Colonic mucosa (tissue), 4 donors: Measurements from ENCODE around the gene MBOAT1. TPM values are rescaled to one million over a fixed set of nuclear protein-coding genes. Genes with fewer than 3 reads are reported as not detected.
"Not testable (repeated sequence)": the region's sequence is repeated elsewhere in the genome, so short reads cannot be mapped to it uniquely, and the experiment has no call there.

Experiments used
- DNase-seq: peaks from one replicate; pipeline ENCODE4 v3.0.0-alpha.2; 2020
- H3K27ac ChIP-seq: fragments of 200-600 bp; one replicate; pipeline ENCODE4 v1.8.0; 2021
- H3K27me3 ChIP-seq: fragments of 200-600 bp; one replicate; pipeline ENCODE4 v1.8.0; 2021
- H3K36me3 ChIP-seq: fragments of 200-600 bp; one replicate; pipeline ENCODE4 v1.8.0; 2021
- H3K4me1 ChIP-seq: fragments of 200-600 bp; one replicate; pipeline ENCODE4 v1.8.0; 2021; ENCODE audit warnings: mild to moderate bottlenecking
- H3K4me3 ChIP-seq: fragments of 200-600 bp; one replicate; pipeline ENCODE4 v1.8.0; 2021
- H3K9ac ChIP-seq, 2 donors: one replicate each; pipeline ENCODE4 v1.7.0; 2013; ENCODE audit warnings: control low read depth in 2 of 2, low read depth in 2 of 2, low read length in 2 of 2
- H3K9me3 ChIP-seq: fragments of 200-600 bp; one replicate; pipeline ENCODE4 v1.8.0; 2021
- intact Hi-C: fragments of 100-400 bp; cut with DNase I; formaldehyde crosslinking; loops from one replicate; pipeline ENCODE4 v1.14.1; 2022
- total RNA-seq, 2 donors: library from RNA; stranded (reverse); fragmentation: NEBNext Ultra II Directional in 1 of 2; extraction: Animal tissue kit (Norgen Biotek cat#: 25700) in 1 of 2; gene quantifications; one replicate each; pipeline ENCODE4 v1.2.1, GENCODE V29; 2021
- TF ChIP-seq, protein P1 (sequence below): fragments of 200-600 bp; IDR thresholded peaks from one replicate; pipeline ENCODE4 v1.8.0; 2022; ENCODE audit warnings: antibody characterized with exemption, mild to moderate bottlenecking
- donor health status: healthy.
- donor health status: DM: no; HTN: no; CAD: no.
- donor health status: DM: no; HTN: no; CAD: no.

The MBOAT1 gene
- total RNA-seq, 2 donors from 2014 or later = 45.7 to 54.1 TPM

DNA sequence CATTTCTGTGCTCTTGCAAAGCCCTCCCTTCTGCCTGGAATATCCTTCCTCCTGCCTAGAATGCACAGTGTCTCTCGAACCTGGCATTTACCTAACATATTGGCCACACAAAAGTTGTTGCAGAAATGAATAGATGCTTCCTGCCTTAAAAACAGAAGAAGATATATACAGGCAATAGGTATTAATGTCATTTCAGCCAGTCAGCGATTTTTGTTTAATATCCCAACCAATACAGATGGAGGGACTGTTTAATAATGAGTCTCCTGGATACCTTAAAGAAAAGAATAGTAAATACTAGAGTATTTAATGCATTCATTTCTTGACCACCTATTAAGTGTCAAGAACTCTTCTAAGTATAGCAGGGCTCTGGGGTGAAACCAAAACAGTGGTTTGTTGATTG, 70.3 kb downstream of the MBOAT1 start:
- no peak overlapping the region for H3K4me3 ChIP-seq
- H3K4me1 ChIP-seq = no peaks in the 10 kb centered on the region
- H3K36me3 ChIP-seq = no peaks in the 10 kb centered on the region
- no peaks in the 10 kb centered on the region for H3K27me3 ChIP-seq
- intact Hi-C loops = no loop called here
- H3K9me3 ChIP-seq = no peaks in the 10 kb centered on the region
- TF ChIP-seq, protein P1, sequence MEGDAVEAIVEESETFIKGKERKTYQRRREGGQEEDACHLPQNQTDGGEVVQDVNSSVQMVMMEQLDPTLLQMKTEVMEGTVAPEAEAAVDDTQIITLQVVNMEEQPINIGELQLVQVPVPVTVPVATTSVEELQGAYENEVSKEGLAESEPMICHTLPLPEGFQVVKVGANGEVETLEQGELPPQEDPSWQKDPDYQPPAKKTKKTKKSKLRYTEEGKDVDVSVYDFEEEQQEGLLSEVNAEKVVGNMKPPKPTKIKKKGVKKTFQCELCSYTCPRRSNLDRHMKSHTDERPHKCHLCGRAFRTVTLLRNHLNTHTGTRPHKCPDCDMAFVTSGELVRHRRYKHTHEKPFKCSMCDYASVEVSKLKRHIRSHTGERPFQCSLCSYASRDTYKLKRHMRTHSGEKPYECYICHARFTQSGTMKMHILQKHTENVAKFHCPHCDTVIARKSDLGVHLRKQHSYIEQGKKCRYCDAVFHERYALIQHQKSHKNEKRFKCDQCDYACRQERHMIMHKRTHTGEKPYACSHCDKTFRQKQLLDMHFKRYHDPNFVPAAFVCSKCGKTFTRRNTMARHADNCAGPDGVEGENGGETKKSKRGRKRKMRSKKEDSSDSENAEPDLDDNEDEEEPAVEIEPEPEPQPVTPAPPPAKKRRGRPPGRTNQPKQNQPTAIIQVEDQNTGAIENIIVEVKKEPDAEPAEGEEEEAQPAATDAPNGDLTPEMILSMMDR = no peak
- H3K9ac ChIP-seq = no peak overlapping the region
- DNase-seq = no peak
- H3K27ac ChIP-seq = no peak overlapping the region

DNA sequence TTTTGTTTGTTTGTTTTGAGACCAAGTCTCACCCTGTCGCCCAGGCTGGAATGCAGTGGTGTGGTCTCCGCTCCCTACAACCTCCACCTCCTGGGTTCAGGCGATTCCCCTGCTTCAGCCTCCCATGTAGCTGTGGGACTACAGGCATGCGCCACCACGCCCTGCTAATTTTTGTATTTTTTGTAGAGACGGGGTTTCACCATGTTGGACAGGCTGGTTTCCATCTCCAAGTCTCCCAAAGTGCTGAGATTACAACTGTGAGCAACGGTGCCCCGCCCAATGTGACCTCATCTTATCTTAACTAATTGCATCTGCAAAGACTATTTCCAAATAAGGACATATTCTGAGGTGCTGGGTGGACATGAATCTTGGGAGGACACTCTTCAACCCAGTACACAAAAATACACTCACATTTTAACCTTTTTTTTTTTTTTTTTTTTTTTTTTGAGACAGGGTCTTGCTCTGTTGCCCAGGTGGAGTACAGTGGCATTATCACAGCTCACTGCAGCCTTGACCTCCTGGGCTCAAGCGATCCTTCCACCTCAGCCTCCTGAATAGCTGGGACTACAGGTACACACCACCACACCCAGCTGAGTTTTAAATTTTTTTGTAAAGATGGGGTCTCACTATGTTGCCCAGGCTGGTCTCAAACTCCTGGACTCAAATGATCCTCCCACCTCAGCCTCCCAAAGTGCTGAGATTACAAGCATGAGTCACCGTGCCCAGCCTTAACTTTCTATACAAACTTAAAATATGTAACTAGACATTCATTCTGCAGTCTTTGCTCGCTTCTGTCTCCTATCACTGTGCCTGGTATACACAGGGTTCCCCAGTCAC, 72.9 kb downstream of the MBOAT1 start:
- H3K9ac ChIP-seq, DNase-seq, H3K9me3 ChIP-seq, intact Hi-C loops, H3K4me3 ChIP-seq, H3K36me3 ChIP-seq, H3K27me3 ChIP-seq, H3K4me1 ChIP-seq, H3K27ac ChIP-seq: not testable (repeated sequence)

DNA sequence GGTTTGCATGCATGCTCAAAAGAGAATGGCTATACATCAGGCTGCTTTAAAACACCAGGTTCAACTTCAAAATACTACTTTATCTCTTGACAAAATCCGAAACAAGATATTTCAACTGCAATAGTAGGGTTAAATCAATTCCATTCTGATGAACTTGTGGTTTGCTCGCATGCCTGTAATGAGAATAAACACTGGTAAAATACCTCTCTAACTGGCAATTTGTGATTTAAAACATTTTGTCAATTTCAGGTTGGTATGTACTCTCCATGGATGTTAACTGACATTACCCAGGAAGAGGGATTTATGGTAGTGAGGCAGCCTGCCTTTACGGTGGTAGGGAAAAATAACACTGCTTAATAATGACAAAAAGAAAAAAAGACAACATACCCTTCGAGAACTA, 74.4 kb downstream of the MBOAT1 start:
- H3K36me3 ChIP-seq = no peaks in the 10 kb centered on the region
- no peak overlapping the region for H3K4me3 ChIP-seq
- intact Hi-C loops = no loop called here
- H3K9me3 ChIP-seq = no peaks in the 10 kb centered on the region
- DNase-seq = no peak
- no peaks in the 10 kb centered on the region for H3K4me1 ChIP-seq
- H3K9ac ChIP-seq = no peak overlapping the region
- TF ChIP-seq, protein P1 = no peak
- no peaks in the 10 kb centered on the region for H3K27me3 ChIP-seq
- H3K27ac ChIP-seq = no peak overlapping the region

DNA sequence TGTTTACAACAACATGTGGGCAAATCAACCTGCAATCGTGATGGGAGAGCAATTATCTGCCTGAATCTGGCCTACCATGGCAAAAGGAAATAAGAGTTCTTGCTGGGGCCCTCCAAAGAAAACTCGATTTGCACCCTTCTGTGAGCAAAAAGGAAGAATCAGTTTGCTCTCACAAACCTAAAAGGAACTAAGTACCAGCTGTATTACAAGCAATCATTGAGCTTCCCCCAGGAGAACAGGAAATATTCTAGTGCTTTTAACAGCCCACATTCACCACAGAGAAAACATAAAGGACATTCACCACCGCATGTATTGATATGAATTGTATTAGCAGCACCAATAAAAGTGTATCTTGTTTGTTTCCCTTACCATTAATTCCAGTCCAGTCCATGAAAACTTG, 75.0 kb downstream of the MBOAT1 start:
- intact Hi-C loops = no loop called here

DNA sequence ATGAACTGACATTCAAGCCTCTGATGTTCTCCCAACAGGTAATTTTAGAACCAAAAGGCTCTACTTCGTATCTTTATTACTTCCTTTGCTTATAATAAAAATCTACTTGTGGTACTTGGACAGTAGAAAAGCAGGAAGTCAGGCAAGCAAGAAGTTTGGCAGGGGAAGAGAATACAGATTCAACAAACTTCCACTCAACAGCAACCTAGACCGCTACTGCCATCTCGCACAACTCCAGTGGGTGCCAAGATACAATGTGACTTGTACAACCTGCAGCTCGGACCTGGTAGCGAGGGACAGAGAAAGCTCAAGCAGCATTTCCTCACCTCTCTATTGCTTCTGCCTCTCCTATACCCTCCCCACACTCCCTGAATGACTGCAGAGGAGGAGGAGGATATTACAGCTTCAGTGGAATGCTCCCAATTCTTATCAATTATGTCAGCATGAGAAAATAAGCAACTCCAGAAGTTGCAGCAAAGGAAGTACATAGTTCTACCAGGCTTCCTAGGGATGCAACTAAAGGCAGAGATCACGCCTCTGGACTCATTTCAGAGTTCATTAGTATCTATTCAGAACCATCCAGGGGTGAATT, 76.5 kb downstream of the MBOAT1 start:
- no peaks in the 10 kb centered on the region for H3K4me1 ChIP-seq
- H3K9ac ChIP-seq = no peak overlapping the region
- TF ChIP-seq, protein P1 = no peak
- H3K9me3 ChIP-seq = no peaks in the 10 kb centered on the region
- H3K4me3 ChIP-seq = no peak overlapping the region
- intact Hi-C loops = no loop called here
- H3K27me3 ChIP-seq = no peaks in the 10 kb centered on the region
- no peak overlapping the region for H3K27ac ChIP-seq
- DNase-seq = no peak
- H3K36me3 ChIP-seq = no peaks in the 10 kb centered on the region

More for the DNA sequence above, 75.0 kb downstream of the MBOAT1 start:
- H3K9ac ChIP-seq = no peak overlapping the region
- no peaks in the 10 kb centered on the region for H3K4me1 ChIP-seq
- no peak for DNase-seq
- H3K27ac ChIP-seq = no peak overlapping the region
- H3K9me3 ChIP-seq = no peaks in the 10 kb centered on the region
- no peaks in the 10 kb centered on the region for H3K27me3 ChIP-seq
- TF ChIP-seq, protein P1 = no peak
- no peak overlapping the region for H3K4me3 ChIP-seq
- no peaks in the 10 kb centered on the region for H3K36me3 ChIP-seq

DNA sequence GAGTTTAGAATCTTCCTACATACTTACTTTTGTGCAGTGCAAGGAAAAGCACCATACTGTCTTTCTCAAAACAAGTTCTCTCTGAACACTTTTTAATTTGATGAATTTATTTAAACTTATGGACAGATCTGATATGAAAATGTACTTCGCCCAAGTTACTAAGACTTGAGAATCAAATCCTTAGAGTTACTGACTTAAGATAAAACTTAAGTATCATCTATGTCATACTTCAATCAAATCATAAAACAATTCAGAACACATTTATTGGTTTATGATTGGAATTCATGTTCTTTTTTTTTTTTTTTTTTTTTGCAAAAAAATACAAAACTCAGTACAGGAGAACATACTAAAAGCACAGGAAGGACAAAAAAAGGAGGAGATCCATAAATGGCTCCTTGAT, 77.7 kb downstream of the MBOAT1 start:
- Histone ChIP-seq H3K9ac (no peak overlapping the region), H3K27me3 (no peaks in the 10 kb centered on the region), H3K9me3 (no peaks in the 10 kb centered on the region), H3K4me1 (no peaks in the 10 kb centered on the region), H3K27ac (no peak overlapping the region), H3K4me3 (no peak overlapping the region), H3K36me3 (no peaks in the 10 kb centered on the region)
- intact Hi-C loops = no loop called here
- DNase-seq = no peak
- TF ChIP-seq, protein P1 = no peak
